ENCODE data around the gene CD40.
"Not testable (repeated sequence)": the region's sequence is repeated elsewhere in the genome, so short reads cannot be mapped to it uniquely, and the experiment has no call there.

Gene CD40

GRCh38 chr20:46083101-46083500 is 35.0 kb upstream of the CD40 start:
- Histone ChIP-seq H3K27me3 (ENCODE audit: control insufficient read depth in 5 of 5, insufficient read depth in 4 of 5, low read length in 5 of 5) (no peaks in the 10 kb centered on the region), H3K27ac (ENCODE audit: low read depth, low read length) (no peak overlapping the region), H3K36me3 (ENCODE audit: control insufficient read depth in 5 of 5, insufficient read depth in 5 of 5, low read length in 5 of 5) (peaks cover 12 to 15% (median 13%) of the 10 kb centered on the region in 5 donors), H3K4me3 (ENCODE audit: low read depth in 1 of 5, low read length in 5 of 5) (no peak overlapping the region), H3K9ac (ENCODE audit: low read length in 5 of 5) (no peak overlapping the region), H3K9me3 (ENCODE audit: control insufficient read depth in 5 of 5, low read length in 5 of 5) (no peaks in the 10 kb centered on the region), H3K4me1 (ENCODE audit: control insufficient read depth in 5 of 5, insufficient read depth in 5 of 5, low read length in 5 of 5) (peaks cover 2 to 58% (median 45%) of the 10 kb centered on the region in 5 donors)

DNA sequence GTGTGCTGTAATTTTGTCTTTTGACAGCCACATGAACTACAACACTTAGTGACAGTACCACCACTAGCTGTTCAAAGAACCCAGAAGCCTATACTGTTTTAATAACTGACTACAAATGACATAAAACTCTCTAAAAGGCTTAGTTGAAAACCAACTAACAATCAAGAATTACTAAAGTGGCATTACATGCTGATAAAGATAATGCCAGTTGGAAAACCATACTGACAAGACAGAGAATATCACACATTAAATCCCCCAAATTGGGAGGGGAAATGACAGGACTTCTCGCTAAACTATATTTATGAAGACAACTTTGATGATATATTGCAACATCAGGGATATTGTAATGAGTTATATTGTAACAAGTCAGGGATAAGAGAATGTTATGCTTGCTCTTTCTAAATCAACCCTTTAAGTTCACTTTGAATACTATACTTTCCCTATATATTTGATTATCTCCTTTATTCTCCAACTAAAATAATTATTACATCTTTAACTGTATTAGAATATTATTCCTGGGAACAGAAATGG is 34.5 kb upstream of the CD40 start:
- H3K27me3 ChIP-seq (ENCODE audit: control insufficient read depth in 5 of 5, insufficient read depth in 4 of 5, low read length in 5 of 5) = no peaks in the 10 kb centered on the region
- H3K36me3 ChIP-seq (ENCODE audit: control insufficient read depth in 5 of 5, insufficient read depth in 5 of 5, low read length in 5 of 5) = peaks cover 7 to 10% (median 8%) of the 10 kb centered on the region in 5 donors
- H3K9ac ChIP-seq (ENCODE audit: low read length in 5 of 5) = peak overlapping the region in 1 of 5 donors; percentile 24
- peaks cover 7 to 63% (median 50%) of the 10 kb centered on the region in 5 donors for H3K4me1 ChIP-seq (ENCODE audit: control insufficient read depth in 5 of 5, insufficient read depth in 5 of 5, low read length in 5 of 5)
- no peak overlapping the region for H3K4me3 ChIP-seq (ENCODE audit: low read depth in 1 of 5, low read length in 5 of 5)
- H3K9me3 ChIP-seq (ENCODE audit: control insufficient read depth in 5 of 5, low read length in 5 of 5) = no peaks in the 10 kb centered on the region
- H3K27ac ChIP-seq (ENCODE audit: low read depth, low read length) = no peak overlapping the region

DNA sequence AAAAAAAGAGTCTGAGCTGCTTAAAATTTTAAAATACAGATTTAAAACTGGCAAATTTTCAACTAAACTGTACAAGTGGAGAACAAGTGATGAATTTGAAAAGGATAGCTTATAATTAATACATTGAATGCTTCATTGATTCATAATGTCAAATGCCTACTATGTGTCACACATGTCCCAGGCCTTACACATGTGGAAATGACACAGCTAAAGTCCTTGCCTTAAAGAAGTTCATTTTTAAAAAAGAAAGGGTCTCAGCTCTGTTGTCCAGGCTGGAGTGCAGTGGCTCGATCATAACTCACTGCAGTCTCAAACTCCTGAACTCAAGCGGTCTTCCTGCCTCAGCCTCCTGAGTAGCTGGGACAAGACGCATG is 33.3 kb upstream of the CD40 start:
- no peak overlapping the region for H3K4me3 ChIP-seq (ENCODE audit: low read depth in 1 of 5, low read length in 5 of 5)
- H3K27me3 ChIP-seq (ENCODE audit: control insufficient read depth in 5 of 5, insufficient read depth in 4 of 5, low read length in 5 of 5) = no peaks in the 10 kb centered on the region
- H3K9ac ChIP-seq (ENCODE audit: low read length in 5 of 5) = no peak overlapping the region
- no peak overlapping the region for H3K27ac ChIP-seq (ENCODE audit: low read depth, low read length)
- H3K36me3 ChIP-seq (ENCODE audit: control insufficient read depth in 5 of 5, insufficient read depth in 5 of 5, low read length in 5 of 5) = peaks cover 0 to under 1% (median 0%) of the 10 kb centered on the region in 5 donors
- no peaks in the 10 kb centered on the region for H3K9me3 ChIP-seq (ENCODE audit: control insufficient read depth in 5 of 5, low read length in 5 of 5)
- H3K4me1 ChIP-seq (ENCODE audit: control insufficient read depth in 5 of 5, insufficient read depth in 5 of 5, low read length in 5 of 5) = peaks cover 7 to 67% (median 55%) of the 10 kb centered on the region in 5 donors

DNA sequence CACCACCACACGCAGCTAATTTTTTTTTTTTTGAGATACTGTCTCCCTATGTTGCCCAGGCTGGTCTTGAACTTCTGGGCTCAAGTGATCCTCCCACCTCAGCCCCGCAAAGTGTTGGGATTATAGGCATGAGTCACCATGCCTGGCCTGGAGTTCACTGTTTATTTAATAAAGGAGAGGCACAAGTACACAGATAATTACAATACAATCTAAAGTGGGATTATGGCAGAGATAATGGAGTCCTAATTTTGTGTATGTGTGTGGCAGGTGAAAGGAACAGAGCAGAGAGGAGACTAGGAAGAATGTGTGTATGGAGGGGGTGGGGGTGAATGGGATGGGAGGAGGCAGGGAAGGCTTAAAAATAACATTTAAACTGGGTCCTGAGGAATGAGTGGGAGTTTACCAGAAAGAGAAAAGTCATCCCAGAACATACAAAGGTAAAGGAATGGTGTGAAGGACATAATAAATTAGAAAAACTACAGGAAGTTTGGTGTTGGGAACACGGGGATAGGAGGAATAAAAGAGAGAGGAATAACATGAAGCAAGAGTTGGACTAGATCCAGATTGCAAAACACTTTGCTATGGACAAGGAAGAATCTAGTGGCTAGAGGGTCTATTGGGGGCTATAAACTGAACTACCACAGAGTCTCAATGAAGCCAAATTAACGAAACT is 32.8 kb upstream of the CD40 start:
- Histone ChIP-seq H3K4me1 (ENCODE audit: control insufficient read depth in 5 of 5, insufficient read depth in 5 of 5, low read length in 5 of 5) (peaks cover 10 to 71% (median 59%) of the 10 kb centered on the region in 5 donors), H3K4me3 (ENCODE audit: low read depth in 1 of 5, low read length in 5 of 5) (no peak overlapping the region), H3K9me3 (ENCODE audit: control insufficient read depth in 5 of 5, low read length in 5 of 5) (no peaks in the 10 kb centered on the region), H3K36me3 (ENCODE audit: control insufficient read depth in 5 of 5, insufficient read depth in 5 of 5, low read length in 5 of 5) (no peaks in the 10 kb centered on the region), H3K27me3 (ENCODE audit: control insufficient read depth in 5 of 5, insufficient read depth in 4 of 5, low read length in 5 of 5) (no peaks in the 10 kb centered on the region), H3K9ac (ENCODE audit: low read length in 5 of 5) (no peak overlapping the region), H3K27ac (ENCODE audit: low read depth, low read length) (no peak overlapping the region)

GRCh38 chr20:46087161-46087560 is 31.0 kb upstream of the CD40 start:
- Histone ChIP-seq H3K27ac (ENCODE audit: low read depth, low read length) (no peak overlapping the region), H3K4me1 (ENCODE audit: control insufficient read depth in 5 of 5, insufficient read depth in 5 of 5, low read length in 5 of 5) (peaks cover 10 to 68% (median 61%) of the 10 kb centered on the region in 5 donors), H3K4me3 (ENCODE audit: low read depth in 1 of 5, low read length in 5 of 5) (no peak overlapping the region), H3K27me3 (ENCODE audit: control insufficient read depth in 5 of 5, insufficient read depth in 4 of 5, low read length in 5 of 5) (no peaks in the 10 kb centered on the region), H3K36me3 (ENCODE audit: control insufficient read depth in 5 of 5, insufficient read depth in 5 of 5, low read length in 5 of 5) (no peaks in the 10 kb centered on the region), H3K9me3 (ENCODE audit: control insufficient read depth in 5 of 5, low read length in 5 of 5) (no peaks in the 10 kb centered on the region), H3K9ac (ENCODE audit: low read length in 5 of 5) (no peak overlapping the region)

DNA sequence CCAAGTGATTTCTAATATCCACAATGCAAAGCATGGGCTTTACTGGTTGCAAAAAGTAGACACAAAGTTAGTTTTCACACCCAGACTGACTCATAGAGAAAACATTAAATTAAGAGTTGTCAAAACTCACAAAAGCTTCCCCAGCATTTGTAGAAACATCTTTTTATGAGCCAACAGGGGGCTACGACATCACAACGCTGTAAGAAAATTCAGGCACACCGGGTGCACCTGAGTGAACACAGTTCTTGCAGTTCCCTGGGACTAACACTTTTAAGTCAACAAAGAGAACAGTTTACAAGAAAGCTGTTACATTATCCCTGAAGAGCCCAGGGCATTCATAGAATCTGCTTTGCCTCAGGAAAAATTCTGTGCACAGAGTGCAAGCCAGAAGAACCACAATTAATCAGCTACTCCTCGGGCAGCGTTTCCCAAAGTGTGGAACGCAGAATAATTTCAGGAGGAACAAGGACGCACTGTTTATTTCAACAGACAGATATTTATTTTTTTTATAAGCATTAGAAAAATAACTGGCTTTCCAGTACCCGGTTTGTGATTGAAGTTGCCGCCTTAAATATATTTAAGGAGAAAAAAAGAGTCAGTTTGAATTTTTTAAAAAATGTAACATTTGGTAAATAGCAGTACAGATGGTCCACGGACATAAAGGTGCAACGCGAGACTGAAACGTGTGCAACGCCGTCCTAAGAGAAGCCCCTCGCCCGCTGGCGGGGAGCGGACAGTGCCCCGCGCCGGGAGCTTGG is 29.5 kb upstream of the CD40 start:
- Histone ChIP-seq H3K4me3 (ENCODE audit: low read depth in 1 of 5, low read length in 5 of 5) (peak overlapping the region; percentile 53 to 96 (median 84)), H3K27ac (ENCODE audit: low read depth, low read length) (peak overlapping the region; percentile 93), H3K36me3 (ENCODE audit: control insufficient read depth in 5 of 5, insufficient read depth in 5 of 5, low read length in 5 of 5) (no peaks in the 10 kb centered on the region), H3K4me1 (ENCODE audit: control insufficient read depth in 5 of 5, insufficient read depth in 5 of 5, low read length in 5 of 5) (peaks cover 10 to 59% (median 54%) of the 10 kb centered on the region in 5 donors), H3K9ac (ENCODE audit: low read length in 5 of 5) (peak overlapping the region; percentile 66 to 97 (median 93)), H3K27me3 (ENCODE audit: control insufficient read depth in 5 of 5, insufficient read depth in 4 of 5, low read length in 5 of 5) (no peaks in the 10 kb centered on the region), H3K9me3 (ENCODE audit: control insufficient read depth in 5 of 5, low read length in 5 of 5) (no peaks in the 10 kb centered on the region)

GRCh38 chr20:46089167-46089416 is 29.0 kb upstream of the CD40 start:
- H3K27ac ChIP-seq (ENCODE audit: low read depth, low read length) = peak overlapping the region; percentile 93
- H3K36me3 ChIP-seq (ENCODE audit: control insufficient read depth in 5 of 5, insufficient read depth in 5 of 5, low read length in 5 of 5) = no peaks in the 10 kb centered on the region
- peak overlapping the region; percentile 66 to 97 (median 93) for H3K9ac ChIP-seq (ENCODE audit: low read length in 5 of 5)
- no peaks in the 10 kb centered on the region for H3K27me3 ChIP-seq (ENCODE audit: control insufficient read depth in 5 of 5, insufficient read depth in 4 of 5, low read length in 5 of 5)
- no peaks in the 10 kb centered on the region for H3K9me3 ChIP-seq (ENCODE audit: control insufficient read depth in 5 of 5, low read length in 5 of 5)
- peak overlapping the region in 4 of 5 donors; percentile 77 to 96 (median 90) for H3K4me3 ChIP-seq (ENCODE audit: low read depth in 1 of 5, low read length in 5 of 5)
- H3K4me1 ChIP-seq (ENCODE audit: control insufficient read depth in 5 of 5, insufficient read depth in 5 of 5, low read length in 5 of 5) = peaks cover 10 to 55% (median 51%) of the 10 kb centered on the region in 5 donors

- Histone ChIP-seq H3K9me3 (ENCODE audit: control insufficient read depth in 5 of 5, low read length in 5 of 5) (no peaks in the 10 kb centered on the region), H3K4me3 (ENCODE audit: low read depth in 1 of 5, low read length in 5 of 5) (peak within 1 kb of the TSS; percentile 66 to 96 (median 84)), H3K9ac (ENCODE audit: low read length in 5 of 5) (peak within 1 kb of the TSS; percentile 66 to 97 (median 93)), H3K27ac (ENCODE audit: low read depth, low read length) (peak within 1 kb of the TSS; percentile 93), H3K4me1 (ENCODE audit: control insufficient read depth in 5 of 5, insufficient read depth in 5 of 5, low read length in 5 of 5) (peaks cover 10 to 50% (median 45%) of the 10 kb centered on the region in 5 donors), H3K36me3 (ENCODE audit: control insufficient read depth in 5 of 5, insufficient read depth in 5 of 5, low read length in 5 of 5) (no peaks in the 10 kb centered on the region), H3K27me3 (ENCODE audit: control insufficient read depth in 5 of 5, insufficient read depth in 4 of 5, low read length in 5 of 5) (no peaks in the 10 kb centered on the region)
Observed at GRCh38 chr20:46089417-46090388, 28.4 kb upstream of the CD40 start, which contains the start of gene NCOA5. NCOA5 (minus strand) TSS chr20:46089962; CDS start chr20:46079424, 10,538 bp downstream.

DNA sequence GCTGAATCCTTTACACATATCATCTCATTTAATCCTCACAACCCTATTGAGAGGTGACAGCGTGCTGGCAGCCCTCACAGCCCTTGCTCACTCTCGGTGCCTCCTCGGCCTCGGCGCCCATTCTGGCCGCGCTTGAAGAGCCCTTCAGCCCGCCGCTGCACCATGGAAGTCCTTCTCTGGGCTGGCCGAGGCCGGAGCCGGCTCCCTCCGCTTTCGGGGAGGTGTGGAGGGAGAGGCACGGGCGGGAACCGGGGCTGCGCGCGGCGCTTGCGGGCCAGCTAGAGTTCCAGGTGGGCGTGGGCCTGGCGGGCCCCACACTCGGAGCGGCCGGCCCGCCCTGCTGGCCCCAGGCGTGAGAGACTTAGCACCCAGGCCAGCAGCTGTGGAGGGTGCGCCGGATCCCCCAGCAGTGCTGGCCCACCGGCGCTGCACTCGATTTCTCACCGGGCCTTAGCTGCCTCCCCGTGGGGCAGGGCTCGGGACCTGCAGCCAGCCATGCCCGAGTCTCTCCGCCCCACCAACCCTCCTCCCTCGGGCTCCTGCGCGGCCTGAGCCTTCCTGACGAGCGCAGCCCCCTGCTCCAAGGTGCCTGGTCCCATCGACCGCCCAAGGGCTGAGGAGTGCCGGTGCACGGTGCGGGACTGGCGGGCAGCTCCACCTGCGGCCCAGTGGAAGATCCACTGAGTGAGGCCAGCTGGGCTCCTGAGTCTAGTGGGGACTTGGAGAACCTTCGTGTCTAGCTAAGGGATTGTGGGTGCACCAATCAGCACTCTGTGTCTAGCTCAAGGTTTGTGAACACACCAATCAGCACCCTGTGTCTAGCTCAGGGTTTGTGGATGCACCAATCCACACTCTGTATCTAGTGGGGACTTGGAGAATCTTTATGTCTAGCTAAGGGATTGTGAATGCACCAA is 26.2 kb upstream of the CD40 start:
- H3K27ac ChIP-seq (ENCODE audit: low read depth, low read length); H3K9ac ChIP-seq (ENCODE audit: low read length in 5 of 5); H3K27me3 ChIP-seq (ENCODE audit: control insufficient read depth in 5 of 5, insufficient read depth in 4 of 5, low read length in 5 of 5); H3K36me3 ChIP-seq (ENCODE audit: control insufficient read depth in 5 of 5, insufficient read depth in 5 of 5, low read length in 5 of 5); H3K9me3 ChIP-seq (ENCODE audit: control insufficient read depth in 5 of 5, low read length in 5 of 5); H3K4me3 ChIP-seq (ENCODE audit: low read depth in 1 of 5, low read length in 5 of 5): not testable (repeated sequence)
- peaks cover 10 to 28% (median 24%) of the 10 kb centered on the region in 5 donors for H3K4me1 ChIP-seq (ENCODE audit: control insufficient read depth in 5 of 5, insufficient read depth in 5 of 5, low read length in 5 of 5)

All from subcutaneous abdominal adipose tissue (tissue), 5 donors.